T-helper 17 cell (primary cell): Measurements from ENCODE around the gene UCHL1. TPM values are rescaled to one million over a fixed set of nuclear protein-coding genes. Genes with fewer than 3 reads are reported as not detected.
A peak's percentile ranks its signal among the peaks of the same experiment; 100 is the strongest.

ENCODE experiments used
- ATAC-seq: fragments of 150-1000 bp; cut with Tn5 transposase; 2 replicates; pipeline ENCODE4 v1.10.0; 2021; ENCODE audit warnings: mild to moderate bottlenecking, moderate library complexity
- DNase-seq, 3 donors: peaks; one replicate each; pipeline versions ENCODE4 v3.0.0 to v3.0.0-alpha.2; 2020 to 2021
- H3K9me3 ChIP-seq: one replicate; pipeline ENCODE4 v1.7.0; 2013; ENCODE audit warnings: low read length, mild to moderate bottlenecking; ENCODE audit not compliant: control insufficient read depth, poor library complexity, severe bottlenecking
- H3K27ac Mint-ChIP-seq: one replicate; pipeline ENCODE4 v1.8.0; 2022; ENCODE audit warnings: mild to moderate bottlenecking, moderate library complexity, mixed read lengths
- H3K27me3 Mint-ChIP-seq: one replicate; pipeline ENCODE4 v1.8.0; 2022; ENCODE audit warnings: mixed read lengths
- H3K36me3 Mint-ChIP-seq: one replicate; pipeline ENCODE4 v1.8.0; 2022; ENCODE audit warnings: low read depth, mixed read lengths
- H3K4me1 Mint-ChIP-seq: one replicate; pipeline ENCODE4 v1.8.0; 2022; ENCODE audit warnings: mild to moderate bottlenecking, mixed read lengths
- H3K4me3 Mint-ChIP-seq: one replicate; pipeline ENCODE4 v1.8.0; 2022; ENCODE audit warnings: mild to moderate bottlenecking, moderate library complexity, mixed read lengths
- total RNA-seq, 4 donors: library from RNA in 2 of 4; stranded (reverse) in 2 of 4; gene quantifications; one replicate each; pipeline ENCODE4 v1.2.3 and lab custom pipeline; 2022 to 2026

UCHL1 gene
- total RNA-seq, 2 donors from 2014 or later, result not detected

GRCh38 chr4:41285864-41286235 is 29.1 kb downstream of the UCHL1 start:
- DNase-seq (no peak), ATAC-seq (no peak)
- Mint-ChIP-seq H3K4me3 (no peak overlapping the region), H3K27ac (no peak overlapping the region), H3K4me1 (peaks cover 2% of the 10 kb centered on the region), H3K27me3 (peaks cover 13% of the 10 kb centered on the region), H3K36me3 (no peaks in the 10 kb centered on the region)
- H3K9me3 ChIP-seq, result no peaks in the 10 kb centered on the region

- H3K27me3 Mint-ChIP-seq, result peaks cover 12% of the 10 kb centered on the region
- H3K9me3 ChIP-seq, result no peaks in the 10 kb centered on the region
- ATAC-seq (no peak), DNase-seq (no peak)
- H3K27ac Mint-ChIP-seq, result no peak overlapping the region
- H3K4me1 Mint-ChIP-seq, result peaks cover 2% of the 10 kb centered on the region
- no peak overlapping the region for H3K4me3 Mint-ChIP-seq
- no peaks in the 10 kb centered on the region for H3K36me3 Mint-ChIP-seq
Observed at GRCh38 chr4:41287005-41287404, 30.3 kb downstream of the UCHL1 start.

GRCh38 chr4:41287852-41288251 is 31.1 kb downstream of the UCHL1 start:
- no peaks in the 10 kb centered on the region for H3K36me3 Mint-ChIP-seq

GRCh38 chr4:41288254-41288653 is 31.5 kb downstream of the UCHL1 start:
- H3K4me3 Mint-ChIP-seq, result no peak overlapping the region
- H3K9me3 ChIP-seq, result no peaks in the 10 kb centered on the region
- H3K27me3 Mint-ChIP-seq, result peaks cover 12% of the 10 kb centered on the region
- H3K36me3 Mint-ChIP-seq, result no peaks in the 10 kb centered on the region
- H3K4me1 Mint-ChIP-seq, result peaks cover 2% of the 10 kb centered on the region
- no peak overlapping the region for H3K27ac Mint-ChIP-seq
- no peak for DNase-seq
- no peak for ATAC-seq

More at GRCh38 chr4:41287852-41288251, 31.1 kb downstream of the UCHL1 start:
- H3K27me3 Mint-ChIP-seq, result peaks cover 12% of the 10 kb centered on the region
- no peak overlapping the region for H3K4me3 Mint-ChIP-seq
- H3K9me3 ChIP-seq, result no peaks in the 10 kb centered on the region
- H3K4me1 Mint-ChIP-seq, result peaks cover 2% of the 10 kb centered on the region
- DNase-seq, result no peak
- no peak for ATAC-seq
- H3K27ac Mint-ChIP-seq, result no peak overlapping the region

GRCh38 chr4:41290479-41290878 is 33.8 kb downstream of the UCHL1 start:
- H3K27ac Mint-ChIP-seq, result no peak overlapping the region
- H3K36me3 Mint-ChIP-seq, result no peaks in the 10 kb centered on the region
- peaks cover 12% of the 10 kb centered on the region for H3K27me3 Mint-ChIP-seq
- ATAC-seq, result no peak
- H3K9me3 ChIP-seq, result no peaks in the 10 kb centered on the region
- no peak overlapping the region for H3K4me3 Mint-ChIP-seq
- no peaks in the 10 kb centered on the region for H3K4me1 Mint-ChIP-seq
- DNase-seq, result no peak

GRCh38 chr4:41294445-41295062 is 37.8 kb downstream of the UCHL1 start:
- H3K9me3 ChIP-seq, result no peaks in the 10 kb centered on the region
- no peak overlapping the region for H3K27ac Mint-ChIP-seq
- DNase-seq (no peak), ATAC-seq (no peak)
- H3K4me3 Mint-ChIP-seq, result no peak overlapping the region
- no peaks in the 10 kb centered on the region for H3K27me3 Mint-ChIP-seq
- no peaks in the 10 kb centered on the region for H3K4me1 Mint-ChIP-seq
- H3K36me3 Mint-ChIP-seq, result no peaks in the 10 kb centered on the region

GRCh38 chr4:41296995-41297394 is 40.3 kb downstream of the UCHL1 start:
- Mint-ChIP-seq H3K27me3 (peaks cover 3% of the 10 kb centered on the region), H3K36me3 (no peaks in the 10 kb centered on the region), H3K27ac (no peak overlapping the region), H3K4me1 (no peaks in the 10 kb centered on the region), H3K4me3 (no peak overlapping the region)
- ATAC-seq (no peak), DNase-seq (no peak)
- no peaks in the 10 kb centered on the region for H3K9me3 ChIP-seq

GRCh38 chr4:41297832-41298231 is 41.1 kb downstream of the UCHL1 start:
- Mint-ChIP-seq H3K4me3 (no peak overlapping the region), H3K4me1 (no peaks in the 10 kb centered on the region), H3K27me3 (peaks cover 11% of the 10 kb centered on the region), H3K27ac (no peak overlapping the region), H3K36me3 (no peaks in the 10 kb centered on the region)
- H3K9me3 ChIP-seq, result no peaks in the 10 kb centered on the region
- DNase-seq (no peak), ATAC-seq (no peak)

GRCh38 chr4:41299486-41299885 is 42.8 kb downstream of the UCHL1 start:
- ATAC-seq (no peak), DNase-seq (no peak)
- H3K9me3 ChIP-seq, result no peaks in the 10 kb centered on the region
- H3K4me3 Mint-ChIP-seq, result no peak overlapping the region
- peaks cover 20% of the 10 kb centered on the region for H3K27me3 Mint-ChIP-seq
- peak overlapping the region; percentile 19 for H3K27ac Mint-ChIP-seq
- H3K4me1 Mint-ChIP-seq, result no peaks in the 10 kb centered on the region
- H3K36me3 Mint-ChIP-seq, result peaks cover 1% of the 10 kb centered on the region

GRCh38 chr4:41301137-41301536 is 44.4 kb downstream of the UCHL1 start:
- no peaks in the 10 kb centered on the region for H3K4me1 Mint-ChIP-seq
- no peak overlapping the region for H3K27ac Mint-ChIP-seq
- H3K27me3 Mint-ChIP-seq, result peaks cover 21% of the 10 kb centered on the region
- DNase-seq, result no peak
- H3K36me3 Mint-ChIP-seq, result peaks cover 2% of the 10 kb centered on the region
- H3K4me3 Mint-ChIP-seq, result no peak overlapping the region
- H3K9me3 ChIP-seq, result no peaks in the 10 kb centered on the region
- no peak for ATAC-seq

- H3K27ac Mint-ChIP-seq, result no peak overlapping the region
- no peaks in the 10 kb centered on the region for H3K9me3 ChIP-seq
- no peak overlapping the region for H3K4me3 Mint-ChIP-seq
- H3K4me1 Mint-ChIP-seq, result no peaks in the 10 kb centered on the region
- no peak for DNase-seq
- H3K27me3 Mint-ChIP-seq, result peaks cover 35% of the 10 kb centered on the region
- peaks cover 2% of the 10 kb centered on the region for H3K36me3 Mint-ChIP-seq
- ATAC-seq, result no peak
Observed at GRCh38 chr4:41303372-41304118, 46.8 kb downstream of the UCHL1 start.

GRCh38 chr4:41304221-41304620 is 47.5 kb downstream of the UCHL1 start:
- Mint-ChIP-seq H3K4me3 (no peak overlapping the region), H3K4me1 (no peaks in the 10 kb centered on the region), H3K27ac (no peak overlapping the region), H3K36me3 (peaks cover 2% of the 10 kb centered on the region), H3K27me3 (peaks cover 38% of the 10 kb centered on the region)
- ATAC-seq, result no peak
- DNase-seq, result no peak
- H3K9me3 ChIP-seq, result no peaks in the 10 kb centered on the region

- Mint-ChIP-seq H3K27me3 (peaks cover 48% of the 10 kb centered on the region), H3K4me1 (no peaks in the 10 kb centered on the region), H3K4me3 (no peak overlapping the region), H3K36me3 (peaks cover 2% of the 10 kb centered on the region), H3K27ac (no peak overlapping the region)
- no peak for ATAC-seq
- DNase-seq, result no peak
- H3K9me3 ChIP-seq, result no peaks in the 10 kb centered on the region
Observed at GRCh38 chr4:41305476-41305875, 48.7 kb downstream of the UCHL1 start.

GRCh38 chr4:41307638-41308037 is 50.9 kb downstream of the UCHL1 start:
- Mint-ChIP-seq H3K27me3 (peaks cover 45% of the 10 kb centered on the region), H3K27ac (no peak overlapping the region), H3K36me3 (peaks cover 2% of the 10 kb centered on the region), H3K4me3 (no peak overlapping the region), H3K4me1 (no peaks in the 10 kb centered on the region)
- DNase-seq, result no peak
- no peaks in the 10 kb centered on the region for H3K9me3 ChIP-seq
- no peak for ATAC-seq
